ENCODE measurements around the gene SLC2A13.

DNA sequence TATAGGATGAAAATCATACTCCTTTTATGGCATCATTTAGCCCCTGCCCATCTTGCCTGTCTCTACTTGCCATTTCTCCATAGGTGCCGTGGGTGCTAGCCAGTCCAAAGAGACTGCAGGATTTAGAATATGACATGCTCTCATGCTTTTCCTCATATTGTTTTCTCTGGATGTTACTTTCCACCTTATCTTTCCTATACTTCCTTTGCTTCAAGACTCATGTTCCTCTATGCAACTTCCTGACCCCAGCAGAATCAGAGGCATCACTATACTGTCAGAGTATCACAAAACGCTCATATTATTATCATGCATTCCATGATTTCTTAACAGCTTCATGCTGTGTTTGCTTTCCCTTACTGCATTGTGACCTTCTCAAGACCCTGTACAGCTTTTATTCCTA is 265.5 kb downstream of the SLC2A13 start:
- TF ChIP-seq TCF12 (IDR thresholded peaks at IDR 0.05; ENCODE audit: low read depth) (no peak), NFIC (IDR thresholded peaks at IDR 0.05) (no peak), ZBTB7A (IDR thresholded peaks at IDR 0.05; ENCODE audit: low read depth) (no peak), REST (IDR thresholded peaks at IDR 0.05; ENCODE audit: low read depth) (no peak), YY1 (IDR thresholded peaks at IDR 0.05; ENCODE audit: low read depth) (no peak)
